GM11168 (cell line): ENCODE results near the gene MBD4.

ENCODE experiments used
- in situ Hi-C: fragments of 300-500 bp; cut with MboI; formaldehyde crosslinking; loops from one replicate; pipeline ENCODE4 v1.12.0; 2022; ENCODE audit warnings: low sequenced_read_pairs; ENCODE audit not compliant: unreplicated experiment

The MBD4 gene

GRCh38 chr3:129469026-129469425 is 29.3 kb upstream of the MBD4 start:
- in situ Hi-C loops = no loop called here

- in situ Hi-C loops = no loop called here
Observed at GRCh38 chr3:129467932-129468331, 28.2 kb upstream of the MBD4 start.

- in situ Hi-C loops = no loop called here
Observed at GRCh38 chr3:129463716-129464115, 24.0 kb upstream of the MBD4 start.

- in situ Hi-C loops = no loop called here
Observed at GRCh38 chr3:129463094-129463493, 23.3 kb upstream of the MBD4 start.

GRCh38 chr3:129462361-129462968 is 22.7 kb upstream of the MBD4 start:
- in situ Hi-C loops = no loop called here

GRCh38 chr3:129461461-129462146 is 21.9 kb upstream of the MBD4 start:
- in situ Hi-C loops = no loop called here

GRCh38 chr3:129461022-129461421 is 21.3 kb upstream of the MBD4 start:
- in situ Hi-C loops = no loop called here

- in situ Hi-C loops = no loop called here
Observed at GRCh38 chr3:129460572-129460971, 20.8 kb upstream of the MBD4 start.

GRCh38 chr3:129460155-129460554 is 20.4 kb upstream of the MBD4 start:
- in situ Hi-C loops = no loop called here

- in situ Hi-C loops = no loop called here
Observed at GRCh38 chr3:129453732-129454131, 14.0 kb upstream of the MBD4 start.

GRCh38 chr3:129449279-129450115 is 9.7 kb upstream of the MBD4 start:
- in situ Hi-C loops = no loop called here

- in situ Hi-C loops = no loop called here
Observed at GRCh38 chr3:129448186-129448895, 8.6 kb upstream of the MBD4 start.

- in situ Hi-C loops = no loop called here
Observed at GRCh38 chr3:129446926-129447325, 7.2 kb upstream of the MBD4 start.

- in situ Hi-C loops = no loop called here
Observed at GRCh38 chr3:129445471-129445870, 5.7 kb upstream of the MBD4 start.

- in situ Hi-C loops = no loop called here
Observed at GRCh38 chr3:129442947-129443346, 3.2 kb upstream of the MBD4 start.

- in situ Hi-C loops = no loop called here
Observed at GRCh38 chr3:129442486-129442885, 2.7 kb upstream of the MBD4 start.

GRCh38 chr3:129441782-129442181 is 2.0 kb upstream of the MBD4 start:
- in situ Hi-C loops = no loop called here

- in situ Hi-C loops = no loop called here
Observed at GRCh38 chr3:129441215-129441614, 1.5 kb upstream of the MBD4 start.

GRCh38 chr3:129440618-129441190 is 956 bp upstream of the MBD4 start:
- in situ Hi-C loops = no loop called here

GRCh38 chr3:129439226-129439816 is 427 bp downstream of the MBD4 start:
- in situ Hi-C loops = no loop called here
